ENCODE data around the gene SRMS. TPM values are rescaled to one million over a fixed set of nuclear protein-coding genes. Genes with fewer than 3 reads are reported as not detected.

The SRMS gene
- total RNA-seq, 2 experiments from 2014 or later, result 0.42 TPM; not detected in 1

DNA sequence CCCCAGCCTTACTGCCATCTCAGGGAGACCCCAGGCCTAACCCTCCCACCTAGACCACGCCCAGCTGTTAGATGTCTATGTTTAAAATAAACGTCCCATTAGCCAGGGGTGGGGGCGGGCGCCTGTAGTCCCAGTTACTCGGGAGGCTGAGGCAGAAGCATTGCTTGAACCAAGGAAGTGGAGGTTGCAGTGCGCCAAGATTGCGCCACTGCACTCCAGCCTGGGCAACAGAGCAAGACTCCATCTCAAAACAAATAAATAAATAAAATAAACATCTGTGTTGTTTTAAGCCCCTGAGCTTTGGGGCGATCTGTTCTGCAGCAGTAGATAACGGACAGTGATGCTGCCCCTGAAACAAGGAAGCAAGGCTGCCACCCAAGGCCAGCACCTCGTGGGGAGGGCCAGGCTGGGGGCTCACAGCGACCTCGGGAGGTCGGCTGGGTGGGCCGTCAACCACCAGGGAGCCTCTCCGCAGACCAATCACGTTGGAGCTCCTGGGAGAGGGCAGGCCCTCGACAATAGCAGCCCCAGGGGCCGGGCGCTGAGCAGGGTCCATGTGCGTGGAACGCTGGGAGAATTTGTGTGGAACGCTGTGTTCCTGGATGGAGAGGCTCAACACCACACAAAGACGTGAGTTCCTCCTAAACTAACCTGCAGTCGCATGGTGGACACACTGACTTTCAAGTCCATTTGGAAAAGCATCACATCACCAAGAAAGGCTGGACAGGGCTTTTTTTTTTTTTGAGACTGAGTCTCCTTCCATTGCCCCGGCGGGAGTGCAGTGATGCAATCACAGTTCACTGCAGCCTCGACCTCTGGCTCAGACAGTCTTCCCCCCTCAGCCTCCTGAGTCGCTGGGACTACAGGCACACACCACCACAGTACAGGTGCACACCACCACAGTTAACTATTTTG is 27.5 kb upstream of the SRMS start:
- intact Hi-C loops (cut with micrococcal nuclease; ENCODE audit: unreplicated experiment), result no loop called here
- CTCF ChIA-PET (ENCODE audit: unreplicated experiment), result interaction anchor here (0.6 kb wide), 1 partner anchor 67 kb away, joined by 6 read pairs; no protein-coding TSS in a partner anchor
- Histone ChIP-seq H3K4me1 (ENCODE audit: insufficient read depth, low read length, poor library complexity, severe bottlenecking) (peaks cover 6% of the 10 kb centered on the region), H3K9me2 (ENCODE audit: insufficient read depth, low read length) (no peaks in the 10 kb centered on the region), H3K9me3 (ENCODE audit: low read length) (no peaks in the 10 kb centered on the region), H3K79me2 (ENCODE audit: insufficient read depth, low read depth, low read length) (no peaks in the 10 kb centered on the region), H3K4me3 (ENCODE audit: low read depth, low read length, poor library complexity, severe bottlenecking) (peak overlapping the region; percentile 66), H3K36me3 (ENCODE audit: insufficient read depth, low read length) (no peaks in the 10 kb centered on the region), H2AFZ (ENCODE audit: low read length) (no peak overlapping the region), H3K27ac (ENCODE audit: low read depth, low read length, poor library complexity, severe bottlenecking) (no peak overlapping the region), H3K4me2 (ENCODE audit: low read length) (peak overlapping the region; percentile 66; the same call in 1 of the 2 replicates), H4K20me1 (ENCODE audit: insufficient read depth, low read length) (no peaks in the 10 kb centered on the region)
- POLR2A ChIA-PET, result interaction anchor here (0.5 kb wide), 2 partner anchors 59 to 210 kb away, joined by 3 read pairs; no protein-coding TSS in a partner anchor
- no TSS peak for BruUV-seq (replicated peaks)
- DNase-seq (ENCODE audit: low spot score), result no peak
- TF ChIP-seq, protein P1, sequence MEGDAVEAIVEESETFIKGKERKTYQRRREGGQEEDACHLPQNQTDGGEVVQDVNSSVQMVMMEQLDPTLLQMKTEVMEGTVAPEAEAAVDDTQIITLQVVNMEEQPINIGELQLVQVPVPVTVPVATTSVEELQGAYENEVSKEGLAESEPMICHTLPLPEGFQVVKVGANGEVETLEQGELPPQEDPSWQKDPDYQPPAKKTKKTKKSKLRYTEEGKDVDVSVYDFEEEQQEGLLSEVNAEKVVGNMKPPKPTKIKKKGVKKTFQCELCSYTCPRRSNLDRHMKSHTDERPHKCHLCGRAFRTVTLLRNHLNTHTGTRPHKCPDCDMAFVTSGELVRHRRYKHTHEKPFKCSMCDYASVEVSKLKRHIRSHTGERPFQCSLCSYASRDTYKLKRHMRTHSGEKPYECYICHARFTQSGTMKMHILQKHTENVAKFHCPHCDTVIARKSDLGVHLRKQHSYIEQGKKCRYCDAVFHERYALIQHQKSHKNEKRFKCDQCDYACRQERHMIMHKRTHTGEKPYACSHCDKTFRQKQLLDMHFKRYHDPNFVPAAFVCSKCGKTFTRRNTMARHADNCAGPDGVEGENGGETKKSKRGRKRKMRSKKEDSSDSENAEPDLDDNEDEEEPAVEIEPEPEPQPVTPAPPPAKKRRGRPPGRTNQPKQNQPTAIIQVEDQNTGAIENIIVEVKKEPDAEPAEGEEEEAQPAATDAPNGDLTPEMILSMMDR (conservative IDR thresholded peaks at IDR 0.05; ENCODE audit: low read length), result no peak
- no peak for TF ChIP-seq EZH2phosphoT487 (IDR thresholded peaks at IDR 0.05; ENCODE audit: borderline replicate concordance, low read depth, low read length)

DNA sequence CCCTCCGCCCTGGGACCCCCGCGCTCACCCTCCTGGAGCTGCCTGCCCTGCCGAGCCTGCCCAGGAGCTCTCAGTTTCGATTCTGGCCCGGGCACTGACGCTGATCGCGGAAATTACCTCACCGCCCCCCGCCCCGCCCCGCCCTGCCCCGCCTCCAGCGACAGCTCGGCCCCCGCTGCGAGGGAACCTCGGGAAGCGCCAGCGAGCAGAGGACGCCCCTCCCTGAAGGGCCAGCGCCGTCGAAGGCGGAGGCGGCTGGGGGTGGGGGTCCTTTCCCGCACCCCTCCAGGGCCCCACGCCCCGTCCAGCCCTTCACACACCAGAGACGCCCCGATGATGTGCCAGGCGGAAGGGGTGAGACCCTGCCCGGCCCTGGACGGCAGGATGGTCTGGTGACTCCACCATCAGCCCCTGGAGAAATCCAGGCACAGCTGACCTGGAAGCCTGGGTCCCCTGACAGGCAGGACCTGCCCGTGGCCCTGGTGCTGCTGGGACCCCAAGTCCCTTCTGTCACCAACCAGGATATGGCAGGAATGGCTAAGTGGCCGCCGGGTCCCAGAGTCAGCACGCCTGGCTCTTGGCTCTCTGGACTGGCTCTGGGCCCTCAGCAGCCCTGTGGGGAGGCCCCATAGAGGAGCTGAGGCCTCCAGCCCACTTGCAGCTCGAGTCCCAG is 26.7 kb upstream of the SRMS start, which contains the start of gene HELZ2:
Gene HELZ2 (minus strand): TSS at position 84 of the 673 bp plus-strand sequence. CDS start 1,854 bp downstream, outside the sequence.
- Histone ChIP-seq H3K27ac (ENCODE audit: low read depth, low read length, poor library complexity, severe bottlenecking) (no peak within 1 kb of the TSS), H3K79me2 (ENCODE audit: insufficient read depth, low read depth, low read length) (no peaks in the 10 kb centered on the region), H4K20me1 (ENCODE audit: insufficient read depth, low read length) (no peaks in the 10 kb centered on the region), H3K4me3 (ENCODE audit: low read depth, low read length, poor library complexity, severe bottlenecking) (peak within 1 kb of the TSS; percentile 66), H3K9me3 (ENCODE audit: low read length) (no peaks in the 10 kb centered on the region), H3K4me1 (ENCODE audit: insufficient read depth, low read length, poor library complexity, severe bottlenecking) (peaks cover 6% of the 10 kb centered on the region), H3K36me3 (ENCODE audit: insufficient read depth, low read length) (no peaks in the 10 kb centered on the region), H3K9me2 (ENCODE audit: insufficient read depth, low read length) (no peaks in the 10 kb centered on the region), H2AFZ (ENCODE audit: low read length) (peak within 1 kb of the TSS; percentile 75; the same call in 1 of the 2 replicates), H3K4me2 (ENCODE audit: low read length) (peak within 1 kb of the TSS; percentile 70)
- intact Hi-C loops (cut with micrococcal nuclease; ENCODE audit: unreplicated experiment), result no loop called here
- DNase-seq (ENCODE audit: low spot score), result peak; percentile 68
- no TSS peak for BruUV-seq (replicated peaks)
- CTCF ChIA-PET (ENCODE audit: unreplicated experiment), result interaction anchor here (0.6 kb wide), 1 partner anchor 68 kb away, joined by 6 read pairs; no protein-coding TSS in a partner anchor
- TF ChIP-seq, protein P1 (conservative IDR thresholded peaks at IDR 0.05; ENCODE audit: low read length), result no peak
- TF ChIP-seq EZH2phosphoT487 (IDR thresholded peaks at IDR 0.05; ENCODE audit: borderline replicate concordance, low read depth, low read length), result no peak
- POLR2A ChIA-PET, result interaction anchor here (0.5 to 0.7 kb wide), 2 partner anchors 18 to 211 kb away, joined by 3 read pairs; no protein-coding TSS in a partner anchor

Measured in OCI-LY7 (cell line).